Naive thymus-derived CD4-positive, alpha-beta T cell (primary cell): ENCODE measurements around the gene LGI2. TPM values are rescaled to one million over a fixed set of nuclear protein-coding genes. Genes with fewer than 3 reads are reported as not detected.
"Not testable (repeated sequence)": the region's sequence is repeated elsewhere in the genome, so short reads cannot be mapped to it uniquely, and the experiment has no call there.

ENCODE experiments used
- ATAC-seq: fragments of 150-1000 bp; cut with Tn5 transposase; 2 replicates; pipeline ENCODE4 v1.10.0; 2021; ENCODE audit warnings: mild to moderate bottlenecking, moderate library complexity
- CTCF ChIA-PET: fragments of 350-600 bp; sonication (Branson Sonifier 250); formaldehyde crosslinking; loops from one replicate; lab custom pipeline; 2021; ENCODE audit warnings: antibody characterized with exemption; lab: Charles Lee
- POLR2A ChIA-PET: fragments of 350-600 bp; sonication (Branson Sonifier 250); formaldehyde crosslinking; loops from one replicate; lab custom pipeline; 2021; ENCODE audit warnings: antibody characterized with exemption, inconsistent platforms; lab: Charles Lee
- DNase-seq, 9 donors: peaks; one replicate each; pipeline versions ENCODE4 v3.0.0 to v3.0.0-alpha.2; 2020 to 2022; ENCODE audit warnings: mixed read lengths in 1 of 9
- H3K27ac ChIP-seq: one replicate; pipeline ENCODE4 v1.7.0; 2013; ENCODE audit warnings: mild to moderate bottlenecking, low read depth, low read length, moderate library complexity
- H3K27me3 ChIP-seq, 2 donors: one replicate each; pipeline ENCODE4 v1.7.0; 2013; ENCODE audit warnings: low read length in 2 of 2, mild to moderate bottlenecking in 2 of 2, moderate library complexity in 2 of 2; ENCODE audit not compliant: control insufficient read depth in 2 of 2, insufficient read depth in 2 of 2
- H3K36me3 ChIP-seq, 3 experiments: 1 replicate in 2 of 3; 2 replicates in 1 of 3; pipeline ENCODE4 v1.7.0; 2013; ENCODE audit warnings: low read length in 3 of 3, mild to moderate bottlenecking in 3 of 3, moderate library complexity in 1 of 3; ENCODE audit not compliant: insufficient read depth in 3 of 3, control insufficient read depth in 2 of 3
- H3K4me1 ChIP-seq, 2 donors: one replicate each; pipeline ENCODE4 v1.7.0; 2013; ENCODE audit warnings: low read length in 2 of 2, mild to moderate bottlenecking in 2 of 2, moderate library complexity in 1 of 2; ENCODE audit not compliant: control insufficient read depth in 2 of 2, insufficient read depth in 2 of 2
- H3K4me3 ChIP-seq: 2 replicates; pipeline ENCODE4 v1.7.0; 2013; ENCODE audit warnings: mild to moderate bottlenecking, low read length
- H3K9me3 ChIP-seq, 3 experiments: 1 replicate in 2 of 3; 2 replicates in 1 of 3; pipeline ENCODE4 v1.7.0; 2013; ENCODE audit warnings: low read length in 3 of 3; ENCODE audit not compliant: control insufficient read depth in 2 of 3
- H3K27ac Mint-ChIP-seq, 9 donors: one replicate each; pipeline ENCODE4 v1.8.0; 2020 to 2022; ENCODE audit warnings: mixed read lengths in 9 of 9, mild to moderate bottlenecking in 8 of 9, moderate library complexity in 5 of 9, inconsistent platforms in 2 of 9
- H3K27me3 Mint-ChIP-seq, 5 donors: one replicate each; pipeline ENCODE4 v1.8.0; 2021 to 2022; ENCODE audit warnings: mixed read lengths in 5 of 5, mild to moderate bottlenecking in 1 of 5
- H3K36me3 Mint-ChIP-seq, 5 donors: one replicate each; pipeline ENCODE4 v1.8.0; 2020 to 2022; ENCODE audit warnings: mixed read lengths in 5 of 5, mild to moderate bottlenecking in 3 of 5, inconsistent platforms in 1 of 5
- H3K4me1 Mint-ChIP-seq, 7 donors: one replicate each; pipeline ENCODE4 v1.8.0; 2020 to 2022; ENCODE audit warnings: mixed read lengths in 7 of 7, mild to moderate bottlenecking in 3 of 7, inconsistent platforms in 1 of 7
- H3K4me3 Mint-ChIP-seq, 10 donors: one replicate each; pipeline ENCODE4 v1.8.0; 2020 to 2022; ENCODE audit warnings: mild to moderate bottlenecking in 10 of 10, mixed read lengths in 10 of 10, moderate library complexity in 6 of 10, inconsistent platforms in 2 of 10
- H3K9me3 Mint-ChIP-seq, 11 donors: one replicate each; pipeline ENCODE4 v1.8.0; 2020 to 2022; ENCODE audit warnings: mixed read lengths in 11 of 11, mild to moderate bottlenecking in 4 of 11, inconsistent platforms in 1 of 11, moderate library complexity in 1 of 11
- intact Hi-C, 2 donors: fragments of 100-400 bp; cut with micrococcal nuclease; formaldehyde crosslinking; loops; one replicate each; pipeline ENCODE4 v1.15.1; 2023
- polyA plus RNA-seq, 2 donors: library from polyadenylated mRNA; unstranded; fragments of 300-500 nt; fragmentation: Illumina TruSeq; gene quantifications; one replicate each; pipeline ENCODE4 v1.2.3, GENCODE V29; 2021
- total RNA-seq, 6 experiments: library from RNA in 5 of 6; stranded (reverse) in 5 of 6; gene quantifications; 1 replicate in 5 of 6; 2 replicates in 1 of 6; pipeline ENCODE4 v1.2.3 and lab custom pipeline; 2021 to 2026

Gene LGI2
- total and polyA plus RNA-seq, 7 experiments from 2014 or later, result not detected

DNA sequence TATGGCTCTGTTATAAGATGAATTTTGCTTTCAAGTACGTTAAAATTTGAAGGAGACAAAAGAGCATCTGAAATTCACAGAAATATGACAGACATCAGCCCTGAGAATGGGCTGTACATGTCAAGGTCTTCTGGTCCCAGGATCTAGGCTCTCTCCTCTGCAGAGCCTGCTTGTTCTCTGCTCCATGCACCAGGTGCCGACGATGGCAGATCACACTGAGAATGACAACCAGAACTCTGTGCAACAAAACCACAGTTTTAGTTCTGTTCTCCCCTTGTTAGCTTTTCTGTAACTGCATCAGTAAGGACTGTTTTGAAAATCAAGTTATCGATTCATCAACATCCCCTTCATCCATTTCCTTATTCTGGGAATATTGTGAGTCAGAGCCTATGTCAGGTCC is 30.9 kb upstream of the LGI2 start:
- Mint-ChIP-seq H3K27ac (no peak overlapping the region), H3K9me3 (peaks cover 0 to 3% (median 0%) of the 10 kb centered on the region in 11 donors), H3K4me1 (peaks cover 0 to 2% (median 0%) of the 10 kb centered on the region in 7 donors), H3K36me3 (no peaks in the 10 kb centered on the region), H3K27me3 (peaks cover 4 to 26% (median 23%) of the 10 kb centered on the region in 5 donors), H3K4me3 (peak overlapping the region in 1 of 10 donors; percentile 53)
- Histone ChIP-seq H3K4me1 (no peaks in the 10 kb centered on the region), H3K36me3 (no peaks in the 10 kb centered on the region), H3K4me3 (no peak overlapping the region), H3K9me3 (no peaks in the 10 kb centered on the region), H3K27ac (no peak overlapping the region), H3K27me3 (no peaks in the 10 kb centered on the region)
- POLR2A ChIA-PET, result no interaction called here
- intact Hi-C loops, result no loop called here
- no peak for DNase-seq
- CTCF ChIA-PET, result no interaction called here
- ATAC-seq, result no peak

DNA sequence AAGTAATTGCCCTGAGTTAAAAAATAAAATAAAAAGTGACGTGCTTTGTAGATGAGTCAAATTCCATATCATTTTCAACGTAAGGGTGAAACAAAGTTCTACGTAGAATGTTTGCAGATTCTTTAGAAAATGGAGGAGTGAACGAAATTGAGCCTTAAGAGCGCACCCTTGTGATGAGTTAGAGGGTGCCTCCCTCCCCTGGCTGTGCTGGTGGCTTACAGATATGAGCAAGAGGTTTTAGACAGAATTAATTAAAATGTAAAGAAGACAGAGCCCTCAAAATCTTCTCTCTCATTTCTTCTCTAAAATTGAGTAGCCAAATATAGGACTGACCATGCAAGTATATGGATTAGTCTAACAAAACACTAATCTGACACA is 30.2 kb upstream of the LGI2 start:
- no peaks in the 10 kb centered on the region for H3K4me1 ChIP-seq
- Mint-ChIP-seq H3K4me3 (no peak overlapping the region), H3K27ac (no peak overlapping the region), H3K9me3 (peaks cover 0 to 3% (median 0%) of the 10 kb centered on the region in 11 donors), H3K27me3 (peaks cover 4 to 30% (median 26%) of the 10 kb centered on the region in 5 donors), H3K36me3 (no peaks in the 10 kb centered on the region), H3K4me1 (peaks cover 0 to 2% (median 0%) of the 10 kb centered on the region in 7 donors)
- no peaks in the 10 kb centered on the region for H3K9me3 ChIP-seq
- H3K4me3 ChIP-seq, result no peak overlapping the region
- H3K36me3 ChIP-seq, result no peaks in the 10 kb centered on the region
- POLR2A ChIA-PET, result no interaction called here
- no peaks in the 10 kb centered on the region for H3K27me3 ChIP-seq
- no peak for ATAC-seq
- DNase-seq, result no peak
- intact Hi-C loops, result no loop called here
- H3K27ac ChIP-seq, result no peak overlapping the region
- CTCF ChIA-PET, result no interaction called here

DNA sequence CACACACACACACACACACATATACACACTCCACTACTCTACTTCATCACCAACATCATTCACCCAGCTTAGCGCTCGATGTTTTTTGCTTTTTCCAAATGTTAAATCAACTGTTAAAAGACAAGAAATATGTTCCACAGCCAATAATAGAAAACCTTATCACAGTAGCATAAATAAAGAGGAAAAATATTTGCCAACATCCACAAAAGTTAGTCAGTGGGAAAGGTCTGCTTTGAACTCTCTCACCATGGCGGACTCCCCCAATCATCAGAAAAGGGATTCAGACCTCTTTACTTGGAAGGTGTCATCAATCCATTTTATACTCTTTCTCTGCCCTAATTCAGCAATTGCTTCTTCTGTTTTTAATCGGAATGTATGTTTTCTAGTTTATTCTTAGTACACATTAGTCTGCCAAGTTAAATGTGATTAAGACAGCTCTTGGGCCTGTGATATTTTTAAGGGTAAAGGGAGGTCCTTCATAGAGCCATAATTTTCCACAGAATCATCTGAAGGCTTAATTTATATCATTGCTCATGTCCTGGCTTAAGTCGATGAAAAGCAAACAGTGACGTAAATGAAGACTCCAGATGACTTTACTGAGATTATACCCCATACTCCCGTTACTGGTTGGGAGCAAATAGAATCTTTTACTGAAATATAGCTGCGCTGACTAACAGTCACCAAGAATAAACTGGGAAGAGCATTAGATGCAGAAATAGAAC is 29.7 kb upstream of the LGI2 start:
- Histone ChIP-seq H3K27ac (no peak overlapping the region), H3K9me3 (no peaks in the 10 kb centered on the region), H3K27me3 (no peaks in the 10 kb centered on the region), H3K4me3 (no peak overlapping the region), H3K4me1 (no peaks in the 10 kb centered on the region), H3K36me3 (no peaks in the 10 kb centered on the region)
- H3K27me3 Mint-ChIP-seq, result peaks cover 4 to 30% (median 26%) of the 10 kb centered on the region in 5 donors
- POLR2A ChIA-PET, result no interaction called here
- ATAC-seq (no peak), DNase-seq (no peak)
- H3K4me3 Mint-ChIP-seq, result no peak overlapping the region
- H3K36me3 Mint-ChIP-seq, result no peaks in the 10 kb centered on the region
- H3K9me3 Mint-ChIP-seq, result peaks cover 0 to 3% (median 0%) of the 10 kb centered on the region in 11 donors
- intact Hi-C loops, result no loop called here
- peaks cover 0 to 2% (median 0%) of the 10 kb centered on the region in 7 donors for H3K4me1 Mint-ChIP-seq
- no peak overlapping the region for H3K27ac Mint-ChIP-seq
- CTCF ChIA-PET, result no interaction called here

DNA sequence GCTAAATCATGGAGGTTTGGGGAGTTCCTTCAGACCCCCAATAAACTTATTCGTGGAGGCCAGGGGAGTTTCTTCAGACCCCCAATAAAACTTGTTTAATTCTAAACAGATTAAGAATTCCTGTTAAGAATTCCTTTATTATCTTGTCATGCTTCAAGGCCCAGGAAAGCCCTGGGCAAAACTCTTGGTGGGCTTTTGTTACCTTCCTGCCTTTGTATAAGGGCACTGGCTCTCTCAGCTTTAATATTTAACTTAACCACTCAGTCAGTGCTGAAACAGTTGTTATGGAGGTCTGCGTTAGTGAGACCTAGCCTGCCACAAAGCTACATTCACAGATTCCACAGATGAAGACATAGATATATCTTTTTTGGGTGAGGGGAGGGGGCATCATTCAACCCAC is 29.0 kb upstream of the LGI2 start:
- H3K9me3 ChIP-seq, result no peaks in the 10 kb centered on the region
- Mint-ChIP-seq H3K4me1 (peaks cover 0 to 2% (median 0%) of the 10 kb centered on the region in 7 donors), H3K27me3 (peaks cover 4 to 30% (median 26%) of the 10 kb centered on the region in 5 donors), H3K4me3 (no peak overlapping the region), H3K9me3 (peaks cover 0 to 3% (median 0%) of the 10 kb centered on the region in 11 donors), H3K36me3 (no peaks in the 10 kb centered on the region), H3K27ac (no peak overlapping the region)
- no peaks in the 10 kb centered on the region for H3K27me3 ChIP-seq
- ATAC-seq (no peak), DNase-seq (no peak)
- H3K4me3 ChIP-seq, result no peak overlapping the region
- intact Hi-C loops, result no loop called here
- H3K27ac ChIP-seq, result no peak overlapping the region
- ChIA-PET CTCF (no interaction called here), POLR2A (no interaction called here)
- no peaks in the 10 kb centered on the region for H3K4me1 ChIP-seq
- no peaks in the 10 kb centered on the region for H3K36me3 ChIP-seq

DNA sequence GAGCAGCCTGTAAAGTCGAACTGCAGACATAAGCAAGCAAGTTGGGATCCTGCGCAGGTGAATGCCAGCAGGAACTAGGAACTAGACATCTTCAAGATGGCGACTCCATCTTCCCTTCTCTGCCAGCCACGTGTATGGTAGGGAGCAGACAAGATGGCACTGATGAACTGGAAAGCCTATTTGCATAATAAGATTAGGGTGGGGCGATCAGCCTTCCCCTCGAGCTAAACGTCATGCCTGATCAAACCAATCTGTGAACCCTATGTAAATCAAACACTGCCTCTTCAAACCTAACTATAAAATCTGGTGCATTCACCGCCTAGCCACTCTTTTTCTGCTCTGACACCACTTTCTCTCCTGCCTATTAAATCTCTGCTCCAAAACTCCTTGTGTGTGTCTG is 28.1 kb upstream of the LGI2 start:
- Histone ChIP-seq H3K9me3 (no peaks in the 10 kb centered on the region), H3K4me1 (no peaks in the 10 kb centered on the region), H3K36me3 (no peaks in the 10 kb centered on the region), H3K27ac (no peak overlapping the region), H3K4me3 (no peak overlapping the region), H3K27me3 (no peaks in the 10 kb centered on the region)
- Mint-ChIP-seq H3K36me3 (no peaks in the 10 kb centered on the region), H3K4me3 (no peak overlapping the region), H3K9me3 (peaks cover 0 to 3% (median 0%) of the 10 kb centered on the region in 11 donors), H3K27ac (no peak overlapping the region), H3K27me3 (peaks cover 4 to 33% (median 30%) of the 10 kb centered on the region in 5 donors), H3K4me1 (peaks cover 0 to 2% (median 0%) of the 10 kb centered on the region in 7 donors)
- intact Hi-C loops, result no loop called here
- ChIA-PET CTCF (no interaction called here), POLR2A (no interaction called here)
- DNase-seq (no peak), ATAC-seq (no peak)

- DNase-seq (no peak), ATAC-seq (no peak)
- no peaks in the 10 kb centered on the region for H3K9me3 ChIP-seq
- H3K27me3 Mint-ChIP-seq, result peaks cover 4 to 31% (median 26%) of the 10 kb centered on the region in 5 donors
- POLR2A ChIA-PET, result no interaction called here
- no peaks in the 10 kb centered on the region for H3K36me3 Mint-ChIP-seq
- H3K4me1 Mint-ChIP-seq, result peaks cover 0 to 2% (median 0%) of the 10 kb centered on the region in 7 donors
- peaks cover 0 to 3% (median 0%) of the 10 kb centered on the region in 11 donors for H3K9me3 Mint-ChIP-seq
- no peak overlapping the region for H3K27ac ChIP-seq
- no peak overlapping the region for H3K27ac Mint-ChIP-seq
- no peaks in the 10 kb centered on the region for H3K4me1 ChIP-seq
- no peak overlapping the region for H3K4me3 ChIP-seq
- no peak overlapping the region for H3K4me3 Mint-ChIP-seq
- H3K27me3 ChIP-seq, result no peaks in the 10 kb centered on the region
- intact Hi-C loops, result no loop called here
- no peaks in the 10 kb centered on the region for H3K36me3 ChIP-seq
- CTCF ChIA-PET, result no interaction called here
These were observed 26.6 kb upstream of the LGI2 start for GRCh38 chr4:25057299-25057698.

GRCh38 chr4:25052037-25052436 is 21.3 kb upstream of the LGI2 start:
- H3K4me1 Mint-ChIP-seq, intact Hi-C loops, H3K27ac ChIP-seq, H3K4me3 Mint-ChIP-seq, H3K9me3 Mint-ChIP-seq, POLR2A ChIA-PET, H3K9me3 ChIP-seq, H3K4me3 ChIP-seq, CTCF ChIA-PET, H3K36me3 ChIP-seq, DNase-seq, H3K27me3 ChIP-seq, H3K4me1 ChIP-seq, ATAC-seq, H3K27ac Mint-ChIP-seq, H3K36me3 Mint-ChIP-seq: not testable (repeated sequence)
- H3K27me3 Mint-ChIP-seq, result peaks cover 13 to 34% (median 26%) of the 10 kb centered on the region in 5 donors
